GM21717 (cell line): Measurements from ENCODE around the gene IMMT.
"Not testable (repeated sequence)": the region's sequence is repeated elsewhere in the genome, so short reads cannot be mapped to it uniquely, and the experiment has no call there.

Source experiments
- ATAC-seq: cut with Tn5 transposase; IDR thresholded peaks from one replicate; pipeline ENCODE4 v1.9.1; 2021; ENCODE audit warnings: mild to moderate bottlenecking, moderate library complexity; ENCODE audit not compliant: unreplicated experiment

IMMT gene

DNA sequence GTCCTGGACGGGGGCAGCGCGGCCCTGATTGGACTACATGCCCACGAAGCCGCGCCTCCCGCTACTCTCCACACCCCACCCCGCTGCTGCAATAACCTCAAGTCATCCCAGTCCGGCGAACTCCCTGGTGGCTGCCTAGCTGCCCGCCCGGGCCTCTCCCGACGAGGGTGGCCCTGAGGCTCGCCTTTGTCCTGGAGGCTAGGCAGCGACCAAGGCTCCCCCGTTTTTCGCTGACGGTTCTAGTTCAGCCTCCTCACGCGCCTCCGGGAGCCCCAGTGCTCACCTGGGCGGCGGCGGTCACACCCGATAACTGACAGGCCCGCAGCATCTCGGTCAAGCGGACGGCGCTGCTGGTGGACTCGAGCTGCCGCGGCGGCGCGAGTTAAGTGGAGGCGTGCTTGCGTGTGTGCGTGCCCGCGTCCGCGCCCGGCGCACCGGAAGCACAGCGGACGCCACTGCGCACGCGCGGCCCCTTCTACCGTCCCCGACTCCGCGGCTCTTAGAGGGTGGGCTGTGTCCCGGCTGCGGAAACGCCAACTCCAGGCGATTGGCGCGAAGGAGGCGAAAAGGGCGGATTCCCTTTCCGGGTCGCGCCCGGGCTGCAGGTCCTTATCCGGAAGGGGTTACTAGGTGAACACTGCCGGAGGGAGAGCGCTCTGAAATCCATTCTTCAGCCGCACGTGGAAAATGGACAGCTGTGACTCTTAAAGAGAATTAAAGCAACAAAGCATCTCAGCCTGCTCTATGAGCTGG, at the start of gene IMMT:
Gene IMMT (minus strand): TSS at position 408 of the 753 bp plus-strand sequence. CDS start 80 bp downstream, at position 328.
- peak; percentile 87 for ATAC-seq

DNA sequence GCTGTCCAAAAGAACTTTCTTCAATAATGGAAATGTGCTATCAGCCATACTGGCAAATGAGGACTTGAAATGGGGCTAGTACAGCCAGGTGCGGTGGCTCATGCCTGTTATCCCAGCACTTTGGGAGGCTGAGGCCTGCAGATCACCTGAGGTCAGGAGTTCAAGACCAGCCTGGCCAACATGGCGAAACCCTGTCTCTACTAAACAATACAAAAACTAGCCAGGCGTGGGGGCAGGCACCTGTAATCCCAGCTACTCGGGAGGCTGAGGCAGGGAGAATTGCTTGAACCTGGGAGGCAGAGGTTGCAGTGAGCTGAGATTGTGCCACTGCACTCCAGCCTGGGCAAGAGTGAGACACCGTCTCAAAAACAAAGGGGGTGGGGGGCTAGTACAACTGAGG, 49.5 kb upstream of the IMMT start:
- ATAC-seq = not testable (repeated sequence)

DNA sequence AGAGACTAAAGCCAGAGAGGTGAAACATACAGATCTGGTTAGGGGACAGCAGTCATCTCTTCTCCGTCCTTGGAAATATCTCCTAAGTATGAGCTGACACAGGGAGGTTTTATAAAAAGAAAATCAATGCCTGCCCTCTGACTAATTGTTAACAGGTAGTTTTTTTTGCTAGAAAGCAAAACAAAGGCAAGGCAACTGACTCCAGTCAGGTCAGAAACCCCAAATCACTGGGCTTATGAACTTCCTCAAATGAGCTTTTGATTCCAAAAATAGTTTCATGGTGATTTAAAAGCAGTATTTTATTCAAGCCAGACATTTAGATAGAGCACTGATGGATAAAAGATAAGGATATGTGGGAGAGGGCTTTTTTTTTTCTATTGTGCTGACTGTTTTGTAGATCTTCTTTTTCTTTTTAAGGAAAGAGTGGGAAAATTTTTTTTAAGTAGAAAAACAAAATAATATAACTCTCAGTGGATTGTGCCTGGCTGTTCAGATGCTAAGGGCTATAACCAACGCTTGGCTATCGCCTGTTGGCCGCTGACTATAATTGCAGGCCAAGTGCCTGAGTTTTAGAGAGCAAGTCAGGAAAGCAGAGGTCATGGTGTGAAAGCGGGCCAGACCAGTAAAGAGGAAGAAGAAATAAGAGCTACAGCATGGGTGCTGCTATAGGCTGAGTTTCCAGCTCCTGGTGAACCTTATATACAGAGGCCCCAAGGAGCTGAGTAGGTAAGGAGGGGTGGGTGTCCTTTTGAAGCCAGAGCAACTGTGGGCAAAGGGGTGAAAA, 48.9 kb upstream of the IMMT start:
- ATAC-seq = no peak

DNA sequence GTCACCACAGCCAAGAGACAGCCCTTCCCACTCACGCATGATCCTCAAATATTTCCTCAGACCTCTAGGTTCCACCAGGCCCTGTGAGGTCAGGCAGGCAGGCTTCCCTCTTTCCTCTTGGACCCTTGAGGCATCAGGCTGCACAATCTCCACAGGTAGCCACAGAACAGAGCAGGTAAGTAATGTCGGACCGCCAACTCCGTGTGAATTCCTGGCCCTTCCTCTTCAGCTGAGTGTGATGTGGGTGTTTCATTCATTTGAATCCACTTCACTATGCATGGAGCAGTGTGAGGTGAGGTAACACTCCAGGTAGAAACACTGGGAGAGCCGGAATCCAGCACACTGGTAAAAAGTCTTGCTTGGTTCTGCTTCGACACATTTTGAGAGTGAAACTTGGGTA, 48.0 kb upstream of the IMMT start:
- no peak for ATAC-seq

DNA sequence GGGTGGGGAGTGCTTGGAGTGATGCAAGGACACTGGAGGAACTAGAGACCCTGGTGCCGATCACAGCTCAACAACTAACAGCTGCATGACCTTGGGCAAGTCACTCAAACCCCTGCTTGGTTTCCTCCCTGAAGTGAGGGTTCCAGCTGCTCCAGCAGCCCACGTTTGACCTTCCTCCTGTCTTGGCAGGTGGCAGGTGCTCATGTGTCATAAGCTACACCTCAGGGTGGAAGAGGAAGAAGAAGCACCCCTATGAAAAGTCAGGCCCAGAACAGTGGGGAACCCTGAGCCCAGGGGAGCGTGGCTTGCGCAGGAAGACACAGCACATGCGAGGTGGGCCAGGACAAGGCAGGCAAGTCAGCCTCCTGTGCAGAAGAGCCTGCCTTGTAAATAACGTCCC, 46.3 kb upstream of the IMMT start:
- ATAC-seq = no peak

DNA sequence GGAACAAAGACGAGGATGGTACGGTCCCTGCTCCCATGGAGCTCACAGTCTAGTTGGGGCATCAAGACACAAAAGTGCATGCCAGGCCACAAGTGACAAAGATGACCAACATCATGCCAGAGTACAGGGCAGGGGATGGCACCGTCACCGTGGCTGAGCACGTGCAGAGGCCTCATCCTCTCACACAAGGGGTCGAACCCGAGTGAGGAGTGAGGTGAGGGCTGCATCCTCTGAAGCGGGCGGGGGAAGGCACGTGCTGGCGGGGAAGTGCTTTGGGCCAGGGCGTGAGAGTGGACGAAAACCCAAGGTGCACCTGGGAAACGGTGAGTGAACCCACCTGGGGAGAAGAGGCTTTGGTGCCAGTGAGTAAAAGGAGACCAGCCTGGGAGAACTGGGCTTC, 45.0 kb upstream of the IMMT start:
- no peak for ATAC-seq

DNA sequence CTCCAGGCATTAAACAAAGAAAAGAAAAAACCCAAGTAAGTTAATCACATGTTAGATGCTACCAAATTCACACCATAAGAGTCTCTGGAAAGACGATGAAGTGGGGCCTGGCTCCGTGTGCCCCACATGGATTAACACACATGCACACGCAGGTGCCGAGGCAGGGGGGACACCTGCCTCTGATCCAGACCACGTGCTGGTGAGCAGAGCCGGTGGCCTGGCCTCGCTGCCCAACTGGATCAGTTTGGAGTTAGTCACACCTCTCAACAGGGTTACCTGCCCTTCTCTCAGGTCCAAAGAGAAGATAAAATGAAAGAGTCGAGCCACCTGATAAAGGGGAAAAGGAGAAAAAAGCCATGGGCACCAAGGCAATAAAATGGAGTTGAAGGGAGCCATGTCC, 44.5 kb upstream of the IMMT start:
- no peak for ATAC-seq

DNA sequence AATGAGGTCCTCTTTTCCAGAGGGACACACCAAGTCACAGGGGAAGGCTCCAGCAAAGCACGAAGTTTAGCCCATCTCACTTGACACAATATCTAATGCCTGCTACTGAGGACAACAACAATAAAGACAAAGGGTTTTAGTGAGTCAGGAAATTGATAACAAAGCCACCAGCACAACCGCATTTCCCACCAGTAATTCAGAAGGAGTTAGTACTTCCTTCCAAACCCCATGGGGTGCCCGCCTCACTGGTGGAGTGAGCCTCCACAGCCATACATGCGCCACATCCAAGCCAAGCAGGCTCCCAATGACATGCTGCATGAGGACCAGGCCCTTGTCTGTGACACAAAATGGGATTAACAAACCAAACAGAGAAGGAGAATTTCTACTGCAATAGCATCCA, 44.1 kb upstream of the IMMT start:
- no peak for ATAC-seq

DNA sequence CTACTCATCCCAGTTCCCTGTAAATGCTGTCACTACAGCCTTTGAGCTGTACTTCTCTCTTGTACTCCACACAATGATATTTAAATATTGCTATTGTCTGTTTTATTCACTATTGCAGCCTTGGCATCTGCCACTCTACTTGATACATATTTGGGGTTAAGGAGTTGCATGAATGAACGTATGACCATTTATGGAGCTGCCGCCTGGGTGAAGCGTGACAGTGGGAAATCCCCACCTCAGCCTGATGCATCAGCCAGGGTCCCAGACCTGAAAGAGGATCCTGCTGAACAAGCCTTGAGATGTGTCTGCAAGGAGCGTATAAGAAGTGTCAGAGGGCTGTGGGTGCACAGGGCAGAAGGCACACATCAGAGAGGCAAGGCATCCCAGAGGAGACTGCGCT, 43.1 kb upstream of the IMMT start:
- ATAC-seq = peak; percentile 81

DNA sequence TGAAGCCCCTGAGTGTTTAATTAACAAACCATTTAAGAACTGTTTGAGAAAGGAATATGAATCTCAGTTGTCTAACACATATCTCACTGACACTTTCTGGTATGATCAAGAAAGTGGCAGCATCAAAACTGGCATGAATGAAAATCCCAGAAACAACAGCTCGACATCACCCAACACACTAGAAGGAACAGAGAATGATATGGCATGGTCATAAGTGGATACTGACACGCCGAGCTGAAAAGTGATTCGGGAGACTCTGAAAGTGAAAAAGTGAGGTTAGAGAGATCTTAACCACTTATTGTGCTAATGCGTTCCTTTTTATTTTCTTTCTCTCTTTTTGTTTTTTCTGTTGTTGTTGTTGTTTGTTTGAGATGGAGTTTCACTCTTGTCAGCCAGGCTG, 41.9 kb upstream of the IMMT start:
- ATAC-seq = no peak

DNA sequence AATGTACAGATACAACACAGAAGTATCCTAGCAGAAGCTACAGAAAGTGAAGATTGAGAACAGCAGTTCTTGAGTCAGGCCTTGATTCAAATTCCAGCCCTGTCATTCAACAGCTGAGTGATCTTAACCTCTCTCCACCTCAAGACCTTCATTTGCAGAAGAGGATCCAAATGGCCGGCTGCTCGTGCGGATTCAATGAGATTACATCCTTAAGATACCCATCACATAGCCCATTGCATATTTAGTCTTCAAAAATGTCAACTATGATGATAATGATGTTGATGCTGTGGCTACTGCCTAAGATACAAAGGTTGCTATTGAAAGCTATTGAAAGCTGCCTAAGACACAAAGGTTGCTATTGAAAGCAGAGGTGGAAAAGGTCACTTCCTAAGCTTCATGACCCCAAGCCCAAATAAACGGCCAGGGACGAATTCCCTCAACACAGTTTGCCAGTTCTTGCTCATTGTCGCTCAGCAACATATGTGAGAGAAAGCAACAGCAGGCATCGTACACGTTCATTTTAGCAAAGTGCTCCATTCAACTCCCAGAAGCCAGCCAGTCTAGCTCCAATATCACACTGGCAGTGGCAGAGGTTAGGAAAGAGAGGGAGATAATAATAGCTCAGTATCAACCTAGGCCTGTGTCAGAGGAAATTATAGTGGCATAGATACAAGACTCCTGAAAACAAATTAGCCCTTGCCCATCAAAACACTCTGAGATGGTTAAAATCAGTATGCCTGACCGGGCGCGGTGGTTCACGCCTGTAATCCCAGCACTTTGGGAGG, 40.1 kb upstream of the IMMT start:
- no peak for ATAC-seq

DNA sequence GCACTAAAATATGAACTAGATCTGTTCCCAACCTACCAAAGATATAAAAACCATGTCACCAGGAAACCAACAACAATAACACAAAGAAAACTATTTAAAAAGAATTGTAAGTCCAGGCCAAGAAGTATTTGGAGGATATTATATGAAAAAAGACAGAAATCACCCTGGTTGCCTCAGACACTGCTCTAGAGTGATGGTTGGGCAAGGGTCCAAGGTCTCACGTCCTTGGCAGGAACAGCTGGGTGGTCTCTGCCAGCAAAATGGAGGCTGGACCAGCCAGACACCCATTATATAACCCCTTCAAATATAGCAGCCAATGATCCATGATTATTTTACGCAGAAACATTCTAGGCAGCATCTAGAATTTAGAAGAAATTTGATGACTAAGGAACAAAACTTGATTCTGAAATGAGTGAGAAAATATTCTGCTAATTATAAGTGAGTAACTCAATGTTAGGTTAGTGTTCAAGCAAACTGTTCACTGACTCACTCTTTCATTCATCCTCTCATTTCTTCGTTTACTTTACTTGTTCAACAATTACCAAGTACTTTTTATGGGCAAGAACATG, 39.4 kb upstream of the IMMT start:
- ATAC-seq = no peak

DNA sequence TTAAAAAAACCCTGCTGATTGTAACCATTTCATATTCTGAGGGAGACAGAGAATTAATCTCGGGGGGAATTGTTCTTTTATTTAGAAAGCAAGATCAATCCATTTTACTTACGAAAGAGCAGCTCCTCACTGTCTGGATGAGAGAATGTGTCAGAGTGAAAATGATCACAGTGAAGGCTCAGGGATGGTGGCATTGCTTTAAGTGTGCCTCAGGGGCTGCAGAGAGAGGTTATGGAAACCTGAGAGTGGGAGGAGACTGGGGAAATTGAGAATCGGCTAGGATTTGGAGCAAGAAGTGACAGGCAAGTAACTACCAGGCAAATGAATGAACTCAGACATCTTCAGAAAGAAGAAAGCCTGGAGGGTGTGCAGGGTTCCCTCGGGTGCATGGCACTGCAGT, 38.2 kb upstream of the IMMT start:
- ATAC-seq = no peak

DNA sequence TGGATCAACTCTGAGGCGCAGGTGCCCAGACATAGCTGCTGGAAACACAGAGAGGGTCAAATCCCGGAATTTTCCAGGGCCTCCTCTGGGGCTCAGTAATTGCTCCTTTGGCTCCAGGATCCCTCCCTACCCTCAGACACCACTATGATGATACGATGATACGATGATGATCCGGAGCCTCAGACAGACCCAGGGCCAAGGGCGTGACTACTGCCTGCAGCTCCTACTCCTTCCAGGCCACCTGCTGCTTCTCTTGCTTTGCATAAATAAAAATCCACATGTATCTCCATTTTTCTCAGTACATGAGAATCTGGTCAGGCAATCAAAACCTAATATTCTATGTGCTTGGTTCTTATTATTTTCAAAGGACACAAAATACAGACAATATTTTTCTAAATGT, 37.6 kb upstream of the IMMT start:
- no peak for ATAC-seq

DNA sequence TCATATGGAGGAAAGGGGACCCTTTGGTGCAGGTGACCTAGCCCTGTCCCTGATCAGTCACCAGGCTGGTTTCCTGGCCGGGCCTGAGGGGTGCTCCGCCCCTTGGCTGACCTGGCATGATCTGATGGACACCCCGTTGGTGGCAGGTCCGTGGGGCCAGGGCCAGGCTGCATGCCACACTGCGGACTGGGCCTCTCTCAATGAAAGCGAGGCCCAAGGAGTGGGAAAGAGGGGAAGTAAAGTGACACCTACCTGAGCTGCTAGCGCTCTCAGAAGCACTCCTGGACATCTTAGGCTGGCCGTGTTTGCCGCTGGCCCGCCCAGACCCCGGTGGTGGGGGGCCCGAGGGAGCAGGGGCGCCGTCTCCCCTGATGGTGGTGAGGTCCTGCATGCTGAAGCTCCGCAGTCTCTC, 37.1 kb upstream of the IMMT start:
- ATAC-seq = no peak

DNA sequence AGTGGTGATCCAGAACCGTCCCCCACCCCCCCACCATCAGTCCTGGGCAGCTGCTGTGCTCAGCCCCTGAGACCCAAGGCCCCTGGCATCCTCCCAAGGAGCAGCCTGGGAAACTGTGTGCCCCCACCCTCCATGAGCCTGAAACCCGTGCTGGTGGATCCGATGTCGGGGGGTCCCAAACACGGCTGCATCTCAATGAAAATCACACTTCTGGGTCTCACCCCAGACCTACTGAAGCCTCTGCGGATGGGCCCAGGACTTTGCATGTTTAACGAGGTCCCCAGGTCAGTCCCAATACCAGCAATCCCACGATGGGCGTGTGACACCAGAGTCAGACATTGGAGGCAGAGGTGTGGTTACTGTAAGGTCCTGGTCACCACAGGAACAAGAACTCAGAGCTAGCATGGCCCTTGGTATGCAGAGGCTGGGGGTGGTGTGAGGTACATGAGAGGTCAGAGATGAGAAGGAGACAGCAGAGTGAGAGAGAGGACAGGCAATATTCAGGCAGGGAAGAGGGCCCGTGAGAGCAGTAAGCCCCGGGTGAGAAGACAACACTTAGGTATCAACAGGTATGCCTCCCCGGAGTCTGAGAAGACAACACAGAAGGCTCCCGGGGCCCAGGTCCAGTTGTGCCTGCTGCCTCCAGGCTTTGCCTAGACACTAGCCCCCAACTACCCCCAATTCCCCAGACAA, 36.6 kb upstream of the IMMT start:
- no peak for ATAC-seq

DNA sequence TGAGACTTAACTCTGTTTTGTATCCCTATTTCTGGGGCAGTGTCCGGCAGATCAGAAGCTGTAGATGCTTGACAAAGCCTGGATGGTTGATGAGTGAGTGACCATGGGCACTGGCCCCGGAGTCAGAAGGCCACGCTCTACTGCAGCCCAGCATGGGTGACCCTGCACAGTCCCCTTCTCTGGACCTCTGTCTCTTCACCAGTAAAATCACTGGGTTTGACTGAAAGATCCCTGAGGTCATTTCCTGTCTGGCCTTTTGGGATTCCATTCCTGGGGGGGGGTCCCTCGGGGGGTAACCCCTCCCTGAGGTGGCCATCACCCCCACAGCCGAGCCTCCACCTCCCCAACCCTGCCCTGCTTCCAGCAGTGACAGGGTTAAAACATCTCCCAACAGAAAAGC, 35.7 kb upstream of the IMMT start:
- ATAC-seq = no peak

DNA sequence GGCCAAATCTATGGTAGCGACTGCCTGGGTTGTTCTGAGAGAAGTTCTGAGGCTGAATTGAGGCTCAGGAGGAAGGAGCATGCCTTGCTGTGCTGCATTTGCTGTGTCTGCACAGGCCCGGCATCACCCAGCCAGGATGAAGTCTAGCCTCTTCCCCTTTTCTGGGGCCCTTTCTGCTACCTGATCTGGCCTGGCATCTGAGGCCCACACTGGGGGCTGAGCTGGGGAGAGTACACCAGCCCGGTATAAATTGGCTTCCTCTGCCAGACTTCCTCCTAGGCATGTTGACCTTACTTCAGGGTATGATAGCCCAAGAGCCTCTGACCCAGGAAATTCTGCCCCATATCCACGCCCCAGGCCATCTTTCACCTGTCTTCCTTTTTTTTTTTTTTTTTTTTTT, 34.0 kb upstream of the IMMT start:
- no peak for ATAC-seq

DNA sequence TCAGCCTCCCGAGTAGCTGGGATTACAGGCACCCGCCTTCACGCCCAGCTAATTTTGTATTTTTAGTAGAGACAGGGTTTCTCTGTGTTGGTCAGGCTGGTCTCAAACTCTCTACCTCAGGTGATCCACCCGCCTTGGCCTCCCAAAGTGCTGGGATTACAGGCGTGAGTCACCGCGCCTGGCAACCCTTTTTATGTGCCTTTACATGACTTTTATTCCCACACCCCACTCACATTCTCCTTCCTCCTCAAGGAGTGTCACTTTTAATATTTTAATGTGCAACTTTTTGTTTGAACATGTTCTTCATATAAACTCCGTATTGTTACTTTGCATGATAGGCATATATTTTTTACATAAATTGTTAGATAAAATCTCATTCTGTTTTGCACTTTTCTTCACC, 33.3 kb upstream of the IMMT start:
- ATAC-seq = not testable (repeated sequence)

DNA sequence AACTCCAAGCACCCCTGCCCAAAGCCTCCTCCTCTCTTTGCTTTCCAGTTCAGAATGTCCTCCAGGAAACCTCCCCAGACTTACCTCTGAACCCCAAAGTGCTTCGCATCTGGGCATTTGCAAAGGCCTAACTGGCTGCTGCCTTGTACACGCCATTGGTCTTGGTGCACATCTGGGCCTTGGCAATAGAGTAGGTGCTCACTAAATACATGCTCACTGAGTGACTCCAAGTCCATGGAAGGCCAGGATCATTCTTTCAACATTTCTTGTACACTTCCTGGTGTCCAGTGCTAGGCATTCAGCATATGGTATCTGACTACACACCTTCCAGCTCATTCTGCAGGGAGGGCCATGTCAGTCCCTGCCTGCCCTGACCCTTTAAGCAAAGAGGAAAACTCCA, 32.4 kb upstream of the IMMT start:
- no peak for ATAC-seq
